Measurements from ENCODE around the gene PRKAR2B.

GRCh38 chr7:107105591-107106245 is 61.2 kb downstream of the PRKAR2B start:
- TF ChIP-seq POLR2A (IDR thresholded peaks at IDR 0.05) (no peak), CTCF (IDR thresholded peaks at IDR 0.05 in 8 of 11, conservative IDR thresholded peaks at IDR 0.05 in 3 of 11) (no peak)

All from spleen (tissue), 7 donors.